ENCODE results near the gene PLXNA2.

DNA sequence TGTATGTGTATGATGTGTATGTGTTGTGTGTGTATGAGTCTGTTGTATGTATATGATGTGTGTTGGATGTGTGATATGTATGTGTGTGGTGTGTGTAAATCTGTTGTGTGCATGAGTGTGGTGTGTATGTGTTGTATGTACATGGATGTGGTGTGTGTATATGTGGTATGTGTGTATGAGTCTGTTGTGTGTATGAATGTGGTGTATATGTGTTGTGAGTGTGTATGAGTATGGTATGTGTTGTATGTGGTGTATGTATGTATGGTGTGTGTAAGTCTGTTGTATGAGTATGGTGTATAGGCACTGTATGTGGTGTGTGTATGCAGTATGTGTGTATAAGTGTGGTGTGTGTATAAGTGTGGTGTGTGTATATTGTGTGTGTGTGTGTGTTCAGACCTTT, 95.0 kb downstream of the PLXNA2 start:
- TF ChIP-seq CTCF (conservative IDR thresholded peaks at IDR 0.05; ENCODE audit: low read depth, low read length) (no peak), EZH2 (IDR thresholded peaks at IDR 0.05; ENCODE audit: borderline replicate concordance, low read depth, low read length, poor library complexity, severe bottlenecking) (no peak)
